GM15510 (cell line): Measurements from ENCODE around the gene ASB6.

Experiments used
- POLR2A ChIP-seq: IDR thresholded peaks from 3 replicates; pipeline ENCODE4 v1.6.1; 2011; ENCODE audit warnings: borderline replicate concordance; ENCODE audit not compliant: insufficient read length; ENCODE audit errors: extremely low read depth

ASB6 gene

DNA sequence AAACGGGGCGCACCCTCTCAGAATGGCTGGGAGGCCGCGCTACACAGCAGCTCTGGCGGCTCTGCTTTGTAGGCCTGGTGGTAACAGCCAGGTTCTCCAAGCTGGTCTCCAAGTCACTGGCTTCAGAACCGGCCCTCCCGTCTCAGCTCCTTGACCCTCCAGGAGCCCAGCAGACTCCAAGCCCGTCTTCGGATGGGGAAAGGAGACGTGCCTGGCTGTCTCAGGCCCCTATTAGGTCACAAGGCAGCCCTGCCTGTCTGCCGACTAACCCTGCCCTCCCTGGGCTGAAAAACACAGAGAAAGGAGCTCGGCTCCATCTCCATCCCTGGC, 2.2 kb downstream of the ASB6 start:
- TF ChIP-seq POLR2A: no peak

DNA sequence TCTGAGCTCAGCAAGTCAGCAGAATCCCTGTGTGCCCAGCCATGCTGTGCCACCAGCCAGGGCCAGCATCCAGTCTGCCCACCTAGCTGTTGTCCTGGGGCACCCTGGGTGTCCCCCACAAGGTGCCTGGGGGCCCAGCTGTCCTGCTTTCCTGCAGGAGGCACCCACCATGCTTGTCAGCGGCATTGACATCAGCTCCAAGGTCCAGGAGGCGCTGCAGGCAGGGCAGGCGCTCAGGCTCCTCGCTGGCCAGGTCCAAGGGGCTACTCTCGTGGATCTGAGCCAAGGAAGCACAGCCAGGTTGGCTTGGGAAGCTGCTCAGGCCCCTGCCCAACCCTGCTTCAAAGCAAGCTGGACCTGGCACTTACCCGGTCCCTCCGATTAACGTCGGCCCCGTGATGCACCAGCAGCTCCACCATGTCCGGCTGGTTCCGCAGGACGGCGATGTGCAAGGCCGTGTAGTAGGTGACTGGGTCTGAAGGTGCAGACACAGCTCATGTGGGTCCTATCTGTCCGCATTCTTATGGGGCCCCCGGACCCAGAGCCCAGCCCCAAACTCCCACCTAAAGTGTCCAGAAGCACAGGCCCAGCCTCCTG, 2.8 kb downstream of the ASB6 start:
- TF ChIP-seq POLR2A: no peak

DNA sequence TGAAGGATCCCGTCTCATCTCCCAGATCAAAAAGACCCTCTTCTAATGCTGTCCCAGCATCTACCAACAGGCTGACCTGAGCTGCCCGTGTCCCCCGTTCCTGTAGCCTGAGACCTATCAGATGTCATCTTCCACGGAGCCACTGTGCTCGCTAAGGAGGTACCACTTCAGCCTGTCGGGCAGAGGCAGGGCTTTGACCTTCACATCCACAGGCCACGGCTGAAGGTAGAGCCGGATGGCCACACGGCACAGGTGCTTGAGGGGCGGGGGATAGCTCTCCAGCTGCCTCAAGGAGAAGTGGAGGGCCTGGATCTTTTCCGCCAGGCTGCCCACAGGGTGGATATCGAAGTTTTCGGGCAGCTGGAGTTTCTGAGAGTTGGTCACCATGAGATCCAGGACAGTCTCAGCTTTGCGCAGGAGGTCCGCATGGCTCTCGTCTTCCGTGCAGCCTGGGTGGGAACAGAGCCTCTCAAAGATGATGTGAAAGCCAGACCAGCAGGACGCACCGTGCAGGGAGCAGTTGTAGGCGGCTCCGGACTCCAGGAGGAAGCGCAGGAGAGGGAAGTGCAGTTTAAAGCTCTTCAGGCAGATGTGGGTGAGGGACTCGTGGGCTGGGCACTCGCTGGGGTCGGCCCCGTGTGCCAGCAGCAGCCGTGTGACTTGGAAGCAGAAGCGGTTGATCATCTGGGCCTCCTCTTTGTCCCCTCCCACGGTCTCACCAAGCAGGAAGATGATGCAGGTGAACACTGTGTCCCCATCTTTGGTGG, 4.1 kb downstream of the ASB6 start:
- TF ChIP-seq POLR2A: no peak

DNA sequence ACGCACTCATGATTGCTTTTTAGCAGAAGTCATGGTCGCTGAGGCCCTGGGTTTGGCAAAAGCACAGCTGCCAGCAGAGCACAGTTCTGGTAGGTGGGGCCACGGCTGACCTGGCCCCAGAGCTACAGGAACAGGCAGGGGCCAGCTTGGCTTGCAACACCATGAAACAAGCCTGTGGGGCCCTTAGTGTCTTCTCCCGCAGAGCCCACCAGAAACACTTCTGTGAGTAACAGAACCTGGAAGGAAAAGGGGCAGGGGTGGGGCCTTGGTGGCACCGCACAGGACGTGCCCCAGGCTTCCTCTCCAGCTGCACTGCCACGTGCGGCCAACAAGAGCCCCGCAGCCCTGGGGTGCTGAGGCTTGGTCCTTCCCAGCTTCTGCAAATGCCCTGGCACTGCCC, 4.8 kb downstream of the ASB6 start:
- TF ChIP-seq POLR2A: no peak

- TF ChIP-seq POLR2A: no peak
Measured at GRCh38 chr9:129635099-129636065, 6.6 kb downstream of the ASB6 start.

DNA sequence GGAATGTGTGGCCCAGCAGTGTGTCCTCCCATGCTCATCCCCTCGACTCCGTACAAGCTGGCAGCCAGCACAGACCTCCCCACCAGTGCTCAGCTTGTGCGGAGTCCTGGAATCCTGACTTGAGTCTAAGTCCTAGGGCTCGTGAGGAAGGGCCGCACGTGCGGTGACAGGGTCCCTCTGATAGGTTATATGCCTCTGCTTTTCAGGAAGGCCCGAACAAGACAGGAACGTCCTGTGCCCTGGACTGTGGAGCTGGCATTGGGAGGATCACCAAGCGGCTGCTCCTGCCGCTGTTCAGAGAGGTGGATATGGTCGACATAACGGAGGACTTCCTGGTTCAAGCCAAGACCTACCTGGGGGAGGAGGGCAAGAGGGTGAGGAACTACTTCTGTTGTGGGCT, 8.1 kb downstream of the ASB6 start:
- TF ChIP-seq POLR2A: no peak

DNA sequence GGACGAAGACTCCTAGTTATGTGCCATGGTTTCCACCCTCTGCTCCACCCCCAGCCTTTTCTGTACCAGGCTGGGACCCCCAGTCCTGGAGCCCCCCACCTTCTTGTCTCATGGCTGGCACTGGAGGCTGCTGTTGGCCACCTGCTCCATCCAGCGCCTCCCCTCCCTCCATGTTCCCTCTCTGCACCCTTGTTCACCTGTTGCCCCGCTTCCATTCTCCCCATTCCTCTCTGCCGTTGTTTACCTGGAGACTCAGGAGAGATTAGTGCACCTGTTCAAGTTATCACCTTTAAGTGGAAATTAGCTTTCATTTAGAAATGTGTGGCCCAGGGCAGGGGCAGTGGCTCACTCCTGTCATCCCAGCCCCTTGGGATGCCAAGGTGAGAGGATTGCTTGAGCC, 8.7 kb downstream of the ASB6 start:
- TF ChIP-seq POLR2A: no peak

DNA sequence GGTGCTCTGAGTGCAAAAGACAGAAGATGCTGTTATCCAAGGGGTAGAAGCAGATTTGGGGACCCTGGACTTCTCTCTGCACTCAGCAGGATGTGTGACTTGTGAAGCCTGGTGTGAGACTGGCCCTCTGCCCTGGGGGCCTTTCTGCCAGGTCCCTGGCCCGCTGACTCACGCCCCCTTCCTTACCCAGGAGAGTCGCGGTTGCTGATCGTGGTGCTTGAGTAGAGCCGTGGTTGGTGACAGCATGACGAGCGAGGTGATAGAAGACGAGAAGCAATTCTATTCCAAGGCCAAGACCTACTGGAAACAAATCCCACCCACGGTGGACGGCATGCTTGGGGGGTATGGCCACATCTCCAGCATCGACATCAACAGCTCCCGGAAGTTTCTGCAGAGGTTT, 9.5 kb downstream of the ASB6 start:
- TF ChIP-seq POLR2A: no peak

DNA sequence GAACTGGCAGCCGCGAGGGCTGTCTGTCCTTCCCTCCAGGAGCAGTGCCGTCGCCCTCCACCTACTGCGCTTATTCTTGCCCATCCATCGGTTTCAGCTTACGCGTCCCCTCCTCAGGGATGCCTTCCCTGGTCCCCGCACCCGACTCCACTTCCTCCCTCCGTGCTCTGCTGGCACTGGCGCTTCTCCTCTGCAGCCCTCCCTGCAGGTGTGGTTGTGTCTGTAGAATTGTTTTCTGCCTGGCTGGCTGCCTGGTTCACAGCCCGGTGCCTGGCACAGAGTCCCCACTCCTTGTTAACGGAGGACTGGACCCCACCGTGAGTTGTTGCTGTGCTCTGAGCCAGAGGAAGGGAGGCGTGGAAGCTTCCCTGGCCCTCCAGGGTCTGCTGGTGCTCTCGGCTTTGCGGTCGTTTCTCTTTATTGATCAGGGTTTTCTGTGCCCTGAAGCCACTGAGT, 10.2 kb downstream of the ASB6 start:
- no peak for TF ChIP-seq POLR2A

DNA sequence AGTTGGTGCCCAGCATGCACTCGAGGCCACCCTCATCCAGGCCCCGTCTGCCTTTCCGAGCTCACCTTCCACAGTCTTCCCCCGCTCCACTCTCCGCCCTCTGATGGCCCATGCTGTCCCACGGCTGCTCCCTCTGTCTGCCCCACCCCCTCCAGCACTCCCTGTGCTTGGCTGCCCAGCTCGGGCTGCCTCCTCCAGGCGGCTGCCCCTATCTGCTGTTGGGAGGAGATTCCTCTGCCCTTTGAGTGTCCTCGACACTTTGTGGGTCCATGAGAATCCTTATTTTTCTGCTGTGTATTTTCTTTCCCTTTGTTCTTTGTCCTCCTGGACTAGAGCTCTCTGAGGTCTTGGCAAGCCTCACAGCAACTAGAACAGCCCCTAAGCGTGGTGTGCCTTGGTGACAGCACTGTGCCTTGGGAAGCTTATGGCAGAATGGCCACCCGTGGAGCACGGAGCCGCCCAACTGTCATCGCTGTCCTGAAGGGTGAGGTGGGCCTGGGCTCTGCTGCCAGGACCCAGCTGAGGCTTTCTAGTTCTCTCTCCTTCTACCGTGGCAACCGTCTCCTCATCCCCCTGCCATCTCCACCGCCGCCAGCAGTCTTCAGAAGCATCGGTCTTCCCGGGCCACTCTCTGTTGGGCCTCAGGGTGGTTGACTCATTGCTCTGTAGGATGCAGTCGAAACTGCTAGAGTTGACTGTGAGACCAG, 10.8 kb downstream of the ASB6 start:
- no peak for TF ChIP-seq POLR2A

GRCh38 chr9:129629251-129629820, 12.6 kb downstream of the ASB6 start:
- no peak for TF ChIP-seq POLR2A

DNA sequence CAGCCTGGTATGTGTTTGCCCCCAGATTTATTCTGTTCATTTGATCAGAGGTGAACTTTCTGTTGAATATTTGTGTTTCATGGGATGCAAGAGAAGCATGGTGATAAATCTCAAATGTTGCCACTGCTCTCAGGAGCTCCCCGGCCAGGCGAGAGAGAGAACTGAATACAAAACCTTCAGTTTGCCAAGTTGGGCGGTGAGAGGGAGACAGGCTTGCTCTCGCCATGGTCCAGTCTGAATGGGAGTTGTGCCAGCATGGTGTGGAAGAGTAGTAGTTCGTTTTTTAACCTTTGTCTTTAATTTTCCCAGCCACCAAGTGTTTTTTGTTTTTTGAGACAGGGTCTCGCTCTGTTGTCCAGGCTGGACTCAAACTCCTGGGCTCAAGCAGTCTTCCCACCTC, 13.2 kb downstream of the ASB6 start:
- no peak for TF ChIP-seq POLR2A

GRCh38 chr9:129627556-129628440, 14.2 kb downstream of the ASB6 start:
- TF ChIP-seq POLR2A: no peak
